Measurements from ENCODE around the gene TAF1B. TPM values are rescaled to one million over a fixed set of nuclear protein-coding genes. Genes with fewer than 3 reads are reported as not detected.

TAF1B gene
- total and polyA plus RNA-seq, 10 of the 15 experiments (the other 5 are each of a cell fraction or from before 2014, with no cell fraction given): 8.1 to 18.3 (median 12.4) TPM

- no peak for TF ChIP-seq EZH2 (IDR thresholded peaks at IDR 0.05; ENCODE audit: borderline replicate concordance, control insufficient read depth, low read depth, low read length)
- TF ChIP-seq NFYA (IDR thresholded peaks at IDR 0.05; ENCODE audit: borderline replicate concordance, low read depth, low read length): no peak
- TF ChIP-seq HDGF (IDR thresholded peaks at IDR 0.05): no peak
- TF ChIP-seq SMC3 (IDR thresholded peaks at IDR 0.05; ENCODE audit: borderline replicate concordance, low read length): no peak
- no peak for TF ChIP-seq CHD4 (IDR thresholded peaks at IDR 0.05)
- no peak for TF ChIP-seq MEF2A (IDR thresholded peaks at IDR 0.05; ENCODE audit: insufficient read depth, low read depth, low read length)
- TF ChIP-seq NFIC (IDR thresholded peaks at IDR 0.05; ENCODE audit: low read depth, low read length): no peak
- no peak for TF ChIP-seq FOXK2 (IDR thresholded peaks at IDR 0.05)
- no peak for TF ChIP-seq E2F4 (IDR thresholded peaks at IDR 0.05; ENCODE audit: low read depth, low read length)
- TF ChIP-seq BCL3 (IDR thresholded peaks at IDR 0.05; ENCODE audit: borderline replicate concordance, insufficient read depth, low read depth, low read length, poor library complexity, severe bottlenecking): no peak
- TF ChIP-seq RAD21 (IDR thresholded peaks at IDR 0.05; ENCODE audit: insufficient read depth, low read depth, low read length): no peak
- no peak for TF ChIP-seq DPF2 (IDR thresholded peaks at IDR 0.05)
These were observed 37.6 kb upstream of the TAF1B start (continued) for GRCh38 chr2:9805435-9806297.

Measured in GM12878 (cell line).